SK-N-SH (cell line): Measurements from ENCODE around the gene SLC9A7. TPM values are rescaled to one million over a fixed set of nuclear protein-coding genes. Genes with fewer than 3 reads are reported as not detected.

Experiments used
- CTCF ChIA-PET: fragments of 300-600, 350-600 bp; formaldehyde crosslinking; extraction: SDS; loops from one replicate; lab custom pipeline; 2021; lab: Yijun Ruan, JAX
- POLR2A ChIA-PET: fragments of 350-600 bp; sonication (Branson Sonifier 250); formaldehyde crosslinking; extraction: SDS; loops from one replicate; lab custom pipeline; 2020; ENCODE audit warnings: antibody characterized with exemption, inconsistent platforms; lab: Yijun Ruan, JAX
- DNase-seq: peaks from one replicate; pipeline ENCODE4 v3.0.0; 2012
- H2AFZ ChIP-seq: fragments of 200-600 bp; sonication (generic); 2 replicates; pipeline ENCODE4 v1.8.1; 2016; ENCODE audit warnings: antibody characterized with exemption, mild to moderate bottlenecking, low read depth
- H3F3A ChIP-seq: fragments of 200-600 bp; sonication (generic); replicated peaks from 2 replicates; pipeline ENCODE3; 2016; ENCODE audit warnings: antibody characterized with exemption, mild to moderate bottlenecking; ENCODE audit not compliant: insufficient read depth
- H3K27ac ChIP-seq, 2 experiments: fragments of 200-500 bp in 1 of 2; fragments of 200-600 bp in 1 of 2; sonication (Bioruptor generic) in 1 of 2; sonication (generic), shearing (Covaris generic) in 1 of 2; 2 replicates each; pipeline versions ENCODE4 v1.5.1 to v1.6.1; 2014 to 2016; ENCODE audit warnings: low read depth in 2 of 2, inconsistent platforms in 1 of 2, low read length in 1 of 2, mild to moderate bottlenecking in 1 of 2, mixed read lengths in 1 of 2
- H3K27me3 ChIP-seq: fragments of 200-600 bp; sonication (generic), shearing (Covaris generic); 2 replicates; pipeline ENCODE4 v1.6.1; 2016; ENCODE audit warnings: mixed run types; ENCODE audit not compliant: insufficient read depth
- H3K36me3 ChIP-seq, 2 experiments: fragments of 200-500 bp in 1 of 2; fragments of 200-600 bp in 1 of 2; sonication (Bioruptor generic) in 1 of 2; sonication (generic) in 1 of 2; replicated peaks in 1 of 2; 2 replicates each; pipeline versions ENCODE3 to v1.5.1; 2014 to 2016; ENCODE audit warnings: low read length in 1 of 2, mild to moderate bottlenecking in 1 of 2; ENCODE audit not compliant: insufficient read depth in 2 of 2, control insufficient read depth in 1 of 2
- H3K4me1 ChIP-seq, 2 experiments: fragments of 200-500 bp in 1 of 2; fragments of 200-600 bp in 1 of 2; sonication (Bioruptor generic) in 1 of 2; sonication (generic), shearing (Covaris generic) in 1 of 2; 2 replicates each; pipeline versions ENCODE4 v1.5.1 to v1.6.1; 2014 to 2016; ENCODE audit warnings: low read depth in 1 of 2, low read length in 1 of 2, mixed run types in 1 of 2; ENCODE audit not compliant: insufficient read depth in 2 of 2, control insufficient read depth in 1 of 2
- H3K4me2 ChIP-seq: fragments of 200-600 bp; sonication (generic), shearing (Covaris generic); 2 replicates; pipeline ENCODE4 v1.6.1; 2017; ENCODE audit warnings: mixed run types
- H3K4me3 ChIP-seq, 2 experiments: fragments of 200-500 bp in 1 of 2; fragments of 200-600 bp in 1 of 2; sonication (Bioruptor generic) in 1 of 2; sonication (generic), shearing (Covaris generic) in 1 of 2; 2 replicates each; pipeline versions ENCODE4 v1.5.1 to v1.8.1; 2014 to 2016; ENCODE audit warnings: low read depth in 2 of 2, inconsistent platforms in 1 of 2, low read length in 1 of 2, mild to moderate bottlenecking in 1 of 2, mixed read lengths in 1 of 2, moderate library complexity in 1 of 2
- H3K79me2 ChIP-seq: fragments of 200-600 bp; sonication (generic); 2 replicates; pipeline ENCODE4 v1.8.1; 2017; ENCODE audit warnings: mild to moderate bottlenecking; ENCODE audit not compliant: insufficient read depth
- H3K9ac ChIP-seq: fragments of 200-600 bp; sonication (generic); 2 replicates; pipeline ENCODE4 v1.6.1; 2017; ENCODE audit warnings: mixed run types
- H3K9me2 ChIP-seq: fragments of 200-600 bp; sonication (generic); 2 replicates; pipeline ENCODE4 v1.6.1; 2017; ENCODE audit warnings: mixed run types
- H3K9me3 ChIP-seq: fragments of 200-600 bp; sonication (generic); 2 replicates; pipeline ENCODE4 v1.6.1; 2017; ENCODE audit warnings: mixed run types, mild to moderate bottlenecking, moderate library complexity
- H4K20me1 ChIP-seq: fragments of 200-600 bp; sonication (generic); 2 replicates; pipeline ENCODE4 v1.6.1; 2017; ENCODE audit warnings: mild to moderate bottlenecking, mixed run types; ENCODE audit not compliant: insufficient read depth
- EP300 ChIP-seq, 2 experiments: IDR thresholded peaks; 2 replicates each; pipeline versions ENCODE4 v1.4.0 to v1.6.1; 2012; ENCODE audit warnings: borderline replicate concordance in 1 of 2, low read depth in 1 of 2, low read length in 1 of 2
- EZH2phosphoT487 ChIP-seq: fragments of 200-600 bp; sonication (generic); IDR thresholded peaks from 2 replicates; pipeline ENCODE4 v1.6.1; 2017; ENCODE audit warnings: low read depth, mixed run types, mild to moderate bottlenecking, antibody characterized with exemption, moderate library complexity, borderline replicate concordance
- FOSL2 ChIP-seq: IDR thresholded peaks from 2 replicates; pipeline ENCODE4 v1.4.0; 2012; ENCODE audit warnings: low read depth, mild to moderate bottlenecking, moderate library complexity, borderline replicate concordance
- FOXJ3 ChIP-seq: sonication (generic); formaldehyde crosslinking; IDR thresholded peaks from 2 replicates; pipeline ENCODE4 v1.5.1; 2020; ENCODE audit warnings: mild to moderate bottlenecking, missing genetic modification reagents
- GABPA ChIP-seq: IDR thresholded peaks from 2 replicates; pipeline ENCODE4 v1.4.0; 2012; ENCODE audit warnings: low read depth, mild to moderate bottlenecking
- GATA2 ChIP-seq: sonication (generic); formaldehyde crosslinking; IDR thresholded peaks from 2 replicates; pipeline ENCODE4 v1.5.0; 2020; ENCODE audit warnings: mild to moderate bottlenecking, missing genetic modification reagents
- MEF2A ChIP-seq: IDR thresholded peaks from 2 replicates; pipeline ENCODE4 v1.4.0; 2012; ENCODE audit warnings: low read depth, borderline replicate concordance
- MXI1 ChIP-seq: IDR thresholded peaks from 2 replicates; pipeline ENCODE4 v1.6.1; 2012; ENCODE audit warnings: mild to moderate bottlenecking, low read depth, low read length, improper control_type of control experiment
- NRF1 ChIP-seq: IDR thresholded peaks from 2 replicates; pipeline ENCODE4 v1.6.1; 2012; ENCODE audit warnings: low read depth, mild to moderate bottlenecking, low read length
- POLR2AphosphoS5 ChIP-seq: IDR thresholded peaks from 2 replicates; pipeline ENCODE4 v1.6.1; 2012; ENCODE audit warnings: low read depth, low read length
- RFX5 ChIP-seq: IDR thresholded peaks from 2 replicates; pipeline ENCODE4 v1.6.1; 2012; ENCODE audit warnings: mild to moderate bottlenecking, improper control_type of control experiment, low read length
- RXRA ChIP-seq: IDR thresholded peaks from 2 replicates; pipeline ENCODE4 v1.4.0; 2012; ENCODE audit warnings: low read depth, mild to moderate bottlenecking, borderline replicate concordance
- TAF1 ChIP-seq: IDR thresholded peaks from 2 replicates; pipeline ENCODE4 v1.6.1; 2012; ENCODE audit warnings: low read depth, mild to moderate bottlenecking, low read length, moderate library complexity, borderline replicate concordance
- TEAD4 ChIP-seq: IDR thresholded peaks from 2 replicates; pipeline ENCODE4 v1.4.0; 2012; ENCODE audit warnings: mild to moderate bottlenecking, borderline replicate concordance; ENCODE audit not compliant: insufficient read depth
- YY1 ChIP-seq: IDR thresholded peaks from 2 replicates; pipeline ENCODE4 v1.4.0; 2012; ENCODE audit warnings: low read depth, mild to moderate bottlenecking
- WGBS: methylation state at CpG from one replicate; pipeline ENCODE4 v1.1.6; 2017; ENCODE audit warnings: low lambda C conversion rate; 5-methylcytosine and 5-hydroxymethylcytosine counted together
- polyA plus RNA-seq, 3 experiments: library from polyadenylated mRNA; depleted of rRNA; stranded (reverse); fragments of >200 nt; gene quantifications; 2 replicates each; pipeline ENCODE4 v1.2.3, GENCODE V29; 2012
- TF ChIP-seq, protein P1 (sequence below): fragments of 200-600 bp; sonication (generic); IDR thresholded peaks from 2 replicates; pipeline ENCODE4 v1.6.1; 2017; ENCODE audit warnings: antibody characterized with exemption, mild to moderate bottlenecking, moderate library complexity
- TF ChIP-seq, protein P2 (sequence below): IDR thresholded peaks from 2 replicates; pipeline ENCODE4 v1.6.1; 2012; ENCODE audit warnings: mild to moderate bottlenecking, low read depth, low read length, moderate library complexity
- TF ChIP-seq, protein P3 (sequence below): fragments of 150-350 bp; IDR thresholded peaks from 2 replicates; pipeline ENCODE4 v1.6.1; 2017; ENCODE audit warnings: antibody characterized with exemption, low read length, low read depth, borderline replicate concordance
- TF ChIP-seq, protein P4 (sequence below): IDR thresholded peaks from 2 replicates; pipeline ENCODE4 v1.4.0; 2012; ENCODE audit warnings: low read depth, borderline replicate concordance

Gene SLC9A7
- polyA plus RNA-seq, 1 of the 3 experiments (the other 2 are of a cell fraction): 10.5 TPM

DNA sequence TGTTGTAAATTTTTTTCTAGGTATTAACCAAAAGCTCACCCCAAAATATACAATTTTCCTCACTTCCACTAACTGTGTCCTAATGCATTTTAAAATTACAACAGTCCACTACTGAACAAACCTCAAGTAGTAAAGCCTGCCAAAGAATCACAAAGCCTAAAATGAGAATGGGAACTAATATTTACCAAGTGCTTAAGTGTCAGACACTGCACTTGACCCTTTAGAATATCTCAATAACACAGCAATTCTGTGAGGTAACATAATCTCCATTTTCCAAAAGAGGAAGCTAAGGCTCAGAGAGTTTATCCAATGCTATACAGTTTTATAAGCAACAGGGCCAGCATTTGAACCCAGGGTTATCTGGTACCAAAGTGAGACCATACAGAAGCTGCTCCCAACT, 4.9 kb downstream of the SLC9A7 start:
- DNase-seq: no peak
- H2AFZ ChIP-seq: no peak overlapping the region
- H3K4me3 ChIP-seq: no peak overlapping the region
- no peak for TF ChIP-seq MXI1
- H3K9me2 ChIP-seq: no peaks in the 10 kb centered on the region
- no peak overlapping the region for H3K4me2 ChIP-seq
- H3K27me3 ChIP-seq: peaks cover 7% of the 10 kb centered on the region; the same call in 1 of the 2 replicates
- peaks cover 0 to 5% of the 10 kb centered on the region in 2 experiments; a peak in 1 of 4 replicates for H3K4me1 ChIP-seq
- H3F3A ChIP-seq: no peaks in the 10 kb centered on the region
- no peaks in the 10 kb centered on the region for H3K9me3 ChIP-seq
- H3K36me3 ChIP-seq: no peaks in the 10 kb centered on the region
- ChIA-PET CTCF (interaction anchor here (1.3 kb wide), 1 partner anchor 42 kb away, joined by 3 read pairs; no protein-coding TSS in a partner anchor), POLR2A (no interaction called here)
- H3K27ac ChIP-seq: no peak overlapping the region
- H4K20me1 ChIP-seq: 0 out of 2 replicates have a peak, but pooled peaks cover 3% of the 10 kb centered on the region
- H3K79me2 ChIP-seq: peaks cover 16% of the 10 kb centered on the region; the same call in 1 of the 2 replicates
- no peak overlapping the region for H3K9ac ChIP-seq

DNA sequence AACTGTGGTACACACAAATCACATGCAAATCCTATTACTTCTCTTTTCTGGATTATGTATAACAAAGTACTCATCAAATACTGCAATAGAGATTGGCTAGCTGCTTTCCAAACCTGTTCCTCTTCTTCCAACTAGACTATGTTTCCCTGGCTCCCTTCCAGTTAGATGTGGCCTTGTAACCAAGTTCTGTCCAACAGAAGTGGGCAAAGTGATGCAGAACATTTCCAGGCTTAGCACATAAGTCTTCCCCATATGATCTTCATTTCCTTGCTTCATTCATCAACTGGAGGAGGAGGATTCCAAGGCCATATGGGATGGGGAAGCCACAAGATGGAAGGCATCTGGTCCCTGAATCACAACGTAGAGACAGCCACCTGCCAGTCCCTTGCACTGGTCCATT, 8.0 kb downstream of the SLC9A7 start:
- Histone ChIP-seq H3K9me3 (no peaks in the 10 kb centered on the region), H3K9me2 (no peaks in the 10 kb centered on the region), H3K4me3 (no peak overlapping the region), H4K20me1 (0 out of 2 replicates have a peak, but pooled peaks cover 3% of the 10 kb centered on the region), H3K79me2 (peaks cover 7% of the 10 kb centered on the region; the same call in 1 of the 2 replicates), H3K9ac (no peak overlapping the region), H3K4me1 (no peaks in the 10 kb centered on the region), H2AFZ (no peak overlapping the region), H3K4me2 (no peak overlapping the region), H3K27me3 (no peaks in the 10 kb centered on the region), H3K27ac (no peak overlapping the region), H3K36me3 (no peaks in the 10 kb centered on the region), H3F3A (no peaks in the 10 kb centered on the region)
- no peak for TF ChIP-seq YY1
- no peak for TF ChIP-seq NRF1
- TF ChIP-seq, protein P1, sequence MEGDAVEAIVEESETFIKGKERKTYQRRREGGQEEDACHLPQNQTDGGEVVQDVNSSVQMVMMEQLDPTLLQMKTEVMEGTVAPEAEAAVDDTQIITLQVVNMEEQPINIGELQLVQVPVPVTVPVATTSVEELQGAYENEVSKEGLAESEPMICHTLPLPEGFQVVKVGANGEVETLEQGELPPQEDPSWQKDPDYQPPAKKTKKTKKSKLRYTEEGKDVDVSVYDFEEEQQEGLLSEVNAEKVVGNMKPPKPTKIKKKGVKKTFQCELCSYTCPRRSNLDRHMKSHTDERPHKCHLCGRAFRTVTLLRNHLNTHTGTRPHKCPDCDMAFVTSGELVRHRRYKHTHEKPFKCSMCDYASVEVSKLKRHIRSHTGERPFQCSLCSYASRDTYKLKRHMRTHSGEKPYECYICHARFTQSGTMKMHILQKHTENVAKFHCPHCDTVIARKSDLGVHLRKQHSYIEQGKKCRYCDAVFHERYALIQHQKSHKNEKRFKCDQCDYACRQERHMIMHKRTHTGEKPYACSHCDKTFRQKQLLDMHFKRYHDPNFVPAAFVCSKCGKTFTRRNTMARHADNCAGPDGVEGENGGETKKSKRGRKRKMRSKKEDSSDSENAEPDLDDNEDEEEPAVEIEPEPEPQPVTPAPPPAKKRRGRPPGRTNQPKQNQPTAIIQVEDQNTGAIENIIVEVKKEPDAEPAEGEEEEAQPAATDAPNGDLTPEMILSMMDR: no peak
- TF ChIP-seq POLR2AphosphoS5: no peak
- TF ChIP-seq MEF2A: no peak
- TF ChIP-seq TEAD4: no peak
- TF ChIP-seq RFX5: no peak
- TF ChIP-seq EP300 (IDR thresholded peaks at IDR 0.05; ENCODE audit: borderline replicate concordance in 1 of 2, low read depth in 1 of 2, low read length in 1 of 2): no peak
- no peak for TF ChIP-seq EZH2phosphoT487
- TF ChIP-seq, protein P2, sequence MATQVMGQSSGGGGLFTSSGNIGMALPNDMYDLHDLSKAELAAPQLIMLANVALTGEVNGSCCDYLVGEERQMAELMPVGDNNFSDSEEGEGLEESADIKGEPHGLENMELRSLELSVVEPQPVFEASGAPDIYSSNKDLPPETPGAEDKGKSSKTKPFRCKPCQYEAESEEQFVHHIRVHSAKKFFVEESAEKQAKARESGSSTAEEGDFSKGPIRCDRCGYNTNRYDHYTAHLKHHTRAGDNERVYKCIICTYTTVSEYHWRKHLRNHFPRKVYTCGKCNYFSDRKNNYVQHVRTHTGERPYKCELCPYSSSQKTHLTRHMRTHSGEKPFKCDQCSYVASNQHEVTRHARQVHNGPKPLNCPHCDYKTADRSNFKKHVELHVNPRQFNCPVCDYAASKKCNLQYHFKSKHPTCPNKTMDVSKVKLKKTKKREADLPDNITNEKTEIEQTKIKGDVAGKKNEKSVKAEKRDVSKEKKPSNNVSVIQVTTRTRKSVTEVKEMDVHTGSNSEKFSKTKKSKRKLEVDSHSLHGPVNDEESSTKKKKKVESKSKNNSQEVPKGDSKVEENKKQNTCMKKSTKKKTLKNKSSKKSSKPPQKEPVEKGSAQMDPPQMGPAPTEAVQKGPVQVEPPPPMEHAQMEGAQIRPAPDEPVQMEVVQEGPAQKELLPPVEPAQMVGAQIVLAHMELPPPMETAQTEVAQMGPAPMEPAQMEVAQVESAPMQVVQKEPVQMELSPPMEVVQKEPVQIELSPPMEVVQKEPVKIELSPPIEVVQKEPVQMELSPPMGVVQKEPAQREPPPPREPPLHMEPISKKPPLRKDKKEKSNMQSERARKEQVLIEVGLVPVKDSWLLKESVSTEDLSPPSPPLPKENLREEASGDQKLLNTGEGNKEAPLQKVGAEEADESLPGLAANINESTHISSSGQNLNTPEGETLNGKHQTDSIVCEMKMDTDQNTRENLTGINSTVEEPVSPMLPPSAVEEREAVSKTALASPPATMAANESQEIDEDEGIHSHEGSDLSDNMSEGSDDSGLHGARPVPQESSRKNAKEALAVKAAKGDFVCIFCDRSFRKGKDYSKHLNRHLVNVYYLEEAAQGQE: no peak
- no peak for TF ChIP-seq FOXJ3 (CRISPR knock-in tag)
- TF ChIP-seq TAF1: no peak
- TF ChIP-seq GABPA: no peak
- TF ChIP-seq, protein P3, sequence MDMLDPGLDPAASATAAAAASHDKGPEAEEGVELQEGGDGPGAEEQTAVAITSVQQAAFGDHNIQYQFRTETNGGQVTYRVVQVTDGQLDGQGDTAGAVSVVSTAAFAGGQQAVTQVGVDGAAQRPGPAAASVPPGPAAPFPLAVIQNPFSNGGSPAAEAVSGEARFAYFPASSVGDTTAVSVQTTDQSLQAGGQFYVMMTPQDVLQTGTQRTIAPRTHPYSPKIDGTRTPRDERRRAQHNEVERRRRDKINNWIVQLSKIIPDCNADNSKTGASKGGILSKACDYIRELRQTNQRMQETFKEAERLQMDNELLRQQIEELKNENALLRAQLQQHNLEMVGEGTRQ: no peak
- no peak for TF ChIP-seq FOSL2
- TF ChIP-seq GATA2 (CRISPR knock-in tag): no peak
- no peak for TF ChIP-seq RXRA
- TF ChIP-seq, protein P4, sequence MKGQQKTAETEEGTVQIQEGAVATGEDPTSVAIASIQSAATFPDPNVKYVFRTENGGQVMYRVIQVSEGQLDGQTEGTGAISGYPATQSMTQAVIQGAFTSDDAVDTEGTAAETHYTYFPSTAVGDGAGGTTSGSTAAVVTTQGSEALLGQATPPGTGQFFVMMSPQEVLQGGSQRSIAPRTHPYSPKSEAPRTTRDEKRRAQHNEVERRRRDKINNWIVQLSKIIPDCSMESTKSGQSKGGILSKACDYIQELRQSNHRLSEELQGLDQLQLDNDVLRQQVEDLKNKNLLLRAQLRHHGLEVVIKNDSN: no peak
- TF ChIP-seq MXI1: no peak
- no peak for DNase-seq
- CTCF ChIA-PET: no interaction called here
- 65% methylated on average over 1 of the region's 1 CpG for WGBS
- POLR2A ChIA-PET: no interaction called here
